ENCODE measurements around the gene LAMA5. TPM values are rescaled to one million over a fixed set of nuclear protein-coding genes. Genes with fewer than 3 reads are reported as not detected.

The LAMA5 gene
- total and polyA plus RNA-seq, 2 experiments from 2014 or later: 71.3 to 252 TPM

DNA sequence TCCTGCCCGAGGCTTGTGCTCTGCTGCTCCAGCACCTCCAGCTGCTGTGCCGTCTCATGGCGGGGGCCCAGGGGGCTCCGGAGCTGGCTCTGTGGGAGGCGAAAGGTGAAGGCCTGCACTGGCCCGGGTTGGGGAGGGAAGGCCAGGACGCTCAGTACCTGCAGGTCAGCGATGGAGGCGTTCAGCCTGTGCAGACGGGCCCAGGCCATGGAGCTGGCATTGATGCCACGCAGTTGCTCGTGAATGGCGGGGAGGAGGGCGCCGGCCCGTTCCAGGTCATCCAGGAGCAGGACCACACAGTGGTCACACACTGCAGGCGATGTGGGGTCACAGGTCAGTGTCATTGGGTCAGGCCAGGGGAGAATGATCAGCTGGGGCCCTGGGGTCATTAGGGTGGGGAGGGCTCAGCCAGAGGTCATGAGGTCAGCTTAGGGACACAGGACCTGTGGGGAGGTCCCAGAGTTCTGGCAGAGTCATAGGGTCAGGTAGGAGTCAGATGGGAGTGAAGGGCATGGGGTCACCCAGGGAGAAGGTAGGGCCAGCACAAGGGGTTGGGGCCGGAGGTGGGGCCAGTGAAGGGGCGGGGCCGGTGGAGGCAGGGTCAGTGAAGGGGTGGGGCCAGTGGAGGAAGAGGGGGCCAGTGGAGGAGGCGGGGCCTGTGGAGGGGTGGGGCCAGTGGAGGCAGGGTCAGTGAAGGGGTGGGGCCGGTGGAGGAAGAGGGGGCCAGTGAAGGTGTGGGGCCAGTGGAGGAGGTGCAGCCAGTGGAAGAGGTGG is 46.3 kb downstream of the LAMA5 start:
- no peak overlapping the region for H3K27ac ChIP-seq
- DNase-seq (ENCODE audit: low spot score): peak; percentile 48
- H2AFZ ChIP-seq: no peak overlapping the region
- WGBS (ENCODE audit: low lambda C conversion rate, missing lambda C conversion rate): 98% methylated on average over 14 of the region's 22 CpGs
- H3K4me3 ChIP-seq: no peak overlapping the region
- no peaks in the 10 kb centered on the region for H3K9me3 ChIP-seq (ENCODE audit: low read depth)
- H3K4me2 ChIP-seq: no peak overlapping the region
- H3K79me2 ChIP-seq: no peaks in the 10 kb centered on the region
- no peaks in the 10 kb centered on the region for H3K27me3 ChIP-seq
- no peaks in the 10 kb centered on the region for H3K4me1 ChIP-seq (ENCODE audit: insufficient read depth)
- H3K9me2 ChIP-seq (replicated peaks; ENCODE audit: insufficient read depth): no peaks in the 10 kb centered on the region
- H3K36me3 ChIP-seq (replicated peaks; ENCODE audit: insufficient read depth, low read depth): no peaks in the 10 kb centered on the region
- TF ChIP-seq EZH2 (IDR thresholded peaks at IDR 0.05; ENCODE audit: borderline replicate concordance) (no peak), EZH2phosphoT487 (IDR thresholded peaks at IDR 0.05; ENCODE audit: low read depth, severe bottlenecking, unreplicated experiment) (no peak)
- TF ChIP-seq, protein P1, sequence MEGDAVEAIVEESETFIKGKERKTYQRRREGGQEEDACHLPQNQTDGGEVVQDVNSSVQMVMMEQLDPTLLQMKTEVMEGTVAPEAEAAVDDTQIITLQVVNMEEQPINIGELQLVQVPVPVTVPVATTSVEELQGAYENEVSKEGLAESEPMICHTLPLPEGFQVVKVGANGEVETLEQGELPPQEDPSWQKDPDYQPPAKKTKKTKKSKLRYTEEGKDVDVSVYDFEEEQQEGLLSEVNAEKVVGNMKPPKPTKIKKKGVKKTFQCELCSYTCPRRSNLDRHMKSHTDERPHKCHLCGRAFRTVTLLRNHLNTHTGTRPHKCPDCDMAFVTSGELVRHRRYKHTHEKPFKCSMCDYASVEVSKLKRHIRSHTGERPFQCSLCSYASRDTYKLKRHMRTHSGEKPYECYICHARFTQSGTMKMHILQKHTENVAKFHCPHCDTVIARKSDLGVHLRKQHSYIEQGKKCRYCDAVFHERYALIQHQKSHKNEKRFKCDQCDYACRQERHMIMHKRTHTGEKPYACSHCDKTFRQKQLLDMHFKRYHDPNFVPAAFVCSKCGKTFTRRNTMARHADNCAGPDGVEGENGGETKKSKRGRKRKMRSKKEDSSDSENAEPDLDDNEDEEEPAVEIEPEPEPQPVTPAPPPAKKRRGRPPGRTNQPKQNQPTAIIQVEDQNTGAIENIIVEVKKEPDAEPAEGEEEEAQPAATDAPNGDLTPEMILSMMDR (IDR thresholded peaks at IDR 0.05; ENCODE audit: poor library complexity): no peak
- no peaks in the 10 kb centered on the region for H4K20me1 ChIP-seq (ENCODE audit: insufficient read depth, poor library complexity, severe bottlenecking)

- H3K4me2 ChIP-seq: no peak overlapping the region
- H3K79me2 ChIP-seq: no peaks in the 10 kb centered on the region
- no peaks in the 10 kb centered on the region for H4K20me1 ChIP-seq (ENCODE audit: insufficient read depth, poor library complexity, severe bottlenecking)
- TF ChIP-seq, protein P1 (IDR thresholded peaks at IDR 0.05; ENCODE audit: poor library complexity): no peak
- TF ChIP-seq EZH2phosphoT487 (IDR thresholded peaks at IDR 0.05; ENCODE audit: low read depth, severe bottlenecking, unreplicated experiment): no peak
- TF ChIP-seq EZH2 (IDR thresholded peaks at IDR 0.05; ENCODE audit: borderline replicate concordance): no peak
- H3K9me3 ChIP-seq (ENCODE audit: low read depth): no peaks in the 10 kb centered on the region
- no peaks in the 10 kb centered on the region for H3K36me3 ChIP-seq (replicated peaks; ENCODE audit: insufficient read depth, low read depth)
- H2AFZ ChIP-seq: no peak overlapping the region
- 94% methylated on average over 29 of the region's 29 CpGs for WGBS (ENCODE audit: low lambda C conversion rate, missing lambda C conversion rate)
- no peaks in the 10 kb centered on the region for H3K9me2 ChIP-seq (replicated peaks; ENCODE audit: insufficient read depth)
- no peak for DNase-seq (ENCODE audit: low spot score)
- no peaks in the 10 kb centered on the region for H3K27me3 ChIP-seq
- H3K27ac ChIP-seq: no peak overlapping the region
- no peaks in the 10 kb centered on the region for H3K4me1 ChIP-seq (ENCODE audit: insufficient read depth)
- no peak overlapping the region for H3K4me3 ChIP-seq
Observed at GRCh38 chr20:62319346-62319909, 47.7 kb downstream of the LAMA5 start.

GRCh38 chr20:62318400-62319345 is 48.4 kb downstream of the LAMA5 start:
- Histone ChIP-seq H3K27me3 (no peaks in the 10 kb centered on the region), H3K9me3 (ENCODE audit: low read depth) (no peaks in the 10 kb centered on the region), H3K27ac (no peak overlapping the region), H3K9me2 (replicated peaks; ENCODE audit: insufficient read depth) (no peaks in the 10 kb centered on the region), H3K4me3 (no peak overlapping the region), H3K4me1 (ENCODE audit: insufficient read depth) (no peaks in the 10 kb centered on the region), H3K36me3 (replicated peaks; ENCODE audit: insufficient read depth, low read depth) (no peaks in the 10 kb centered on the region), H3K79me2 (no peaks in the 10 kb centered on the region), H3K4me2 (no peak overlapping the region), H4K20me1 (ENCODE audit: insufficient read depth, poor library complexity, severe bottlenecking) (no peaks in the 10 kb centered on the region), H2AFZ (no peak overlapping the region)
- DNase-seq (ENCODE audit: low spot score): no peak
- 97% methylated on average over 23 of the region's 36 CpGs for WGBS (ENCODE audit: low lambda C conversion rate, missing lambda C conversion rate)
- TF ChIP-seq EZH2phosphoT487 (IDR thresholded peaks at IDR 0.05; ENCODE audit: low read depth, severe bottlenecking, unreplicated experiment) (no peak), EZH2 (IDR thresholded peaks at IDR 0.05; ENCODE audit: borderline replicate concordance) (no peak)
- TF ChIP-seq, protein P1 (IDR thresholded peaks at IDR 0.05; ENCODE audit: poor library complexity): no peak
